DMS53 treated with DMSO at 0.1 percent for 48 hours (cell line): Measurements from ENCODE around the gene AFF3.

ENCODE experiments used
- DNase-seq: peaks from one replicate; lab custom pipeline; 2025; ENCODE audit not compliant: unreplicated experiment; lab: John Stamatoyannopoulos, UW

Gene AFF3

GRCh38 chr2:99652862-99653261 is 489.5 kb downstream of the AFF3 start:
- no peak for DNase-seq

DNA sequence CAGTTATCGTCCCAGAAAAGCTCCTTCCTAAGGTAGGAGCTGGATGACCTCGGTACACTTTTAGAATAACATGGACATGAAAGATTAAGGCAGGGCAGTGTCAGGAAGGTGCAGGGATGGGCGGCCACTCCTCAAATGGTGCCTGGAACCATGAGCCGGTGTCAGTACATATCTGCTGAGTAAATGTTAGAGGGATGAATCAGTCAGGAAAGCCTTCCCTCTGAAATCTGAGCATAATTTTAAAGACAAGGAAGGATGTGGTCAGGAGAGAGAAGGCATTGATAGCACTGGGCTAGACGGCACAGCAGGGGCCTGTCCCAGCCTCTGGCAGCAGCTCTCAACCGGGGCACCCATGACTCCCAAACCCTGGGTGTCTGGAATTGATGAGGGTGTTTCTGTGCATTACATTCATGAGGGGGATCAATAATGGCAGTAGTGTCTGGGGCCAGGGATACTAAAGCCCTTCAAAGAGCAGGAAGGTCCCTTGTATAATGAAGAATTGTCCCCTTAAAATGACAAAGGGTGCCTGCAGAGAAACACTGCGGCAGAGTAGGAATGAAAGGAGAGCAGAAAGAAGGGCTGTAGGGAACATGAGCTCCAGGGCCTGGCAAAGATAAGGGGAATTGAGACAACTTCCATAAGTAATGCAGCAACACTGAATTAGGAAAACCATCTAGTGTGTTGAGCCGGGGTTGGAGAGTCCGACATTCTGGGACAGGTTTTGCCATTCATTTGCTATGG is 490.3 kb downstream of the AFF3 start:
- no peak for DNase-seq

GRCh38 chr2:99648906-99649789 is 493.2 kb downstream of the AFF3 start:
- DNase-seq = no peak

GRCh38 chr2:99648178-99648844 is 494.1 kb downstream of the AFF3 start:
- DNase-seq = no peak

GRCh38 chr2:99645960-99646359 is 496.4 kb downstream of the AFF3 start:
- DNase-seq = no peak

GRCh38 chr2:99644419-99644787 is 498.0 kb downstream of the AFF3 start:
- DNase-seq = no peak

- DNase-seq = no peak
Measured at GRCh38 chr2:99643787-99644418, 498.5 kb downstream of the AFF3 start.

DNA sequence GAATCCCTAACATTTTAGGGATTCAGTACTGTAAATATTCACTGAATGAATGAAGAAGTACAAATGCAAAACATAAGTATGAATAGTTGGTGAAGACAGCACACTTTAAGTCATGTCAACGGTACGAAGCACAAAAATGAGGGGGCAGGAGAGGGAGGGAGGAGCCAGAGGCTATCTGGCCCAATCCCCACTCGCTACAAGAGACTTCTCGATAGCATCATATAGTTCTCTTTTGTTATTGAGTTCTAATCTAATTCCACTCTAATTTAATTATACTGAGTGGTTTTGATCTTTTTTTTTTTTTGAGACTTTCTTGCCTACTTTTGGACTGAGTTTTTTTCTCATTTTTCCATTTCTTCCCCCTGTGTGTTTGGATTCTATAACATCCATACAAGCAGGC is 500.4 kb downstream of the AFF3 start:
- no peak for DNase-seq

DNA sequence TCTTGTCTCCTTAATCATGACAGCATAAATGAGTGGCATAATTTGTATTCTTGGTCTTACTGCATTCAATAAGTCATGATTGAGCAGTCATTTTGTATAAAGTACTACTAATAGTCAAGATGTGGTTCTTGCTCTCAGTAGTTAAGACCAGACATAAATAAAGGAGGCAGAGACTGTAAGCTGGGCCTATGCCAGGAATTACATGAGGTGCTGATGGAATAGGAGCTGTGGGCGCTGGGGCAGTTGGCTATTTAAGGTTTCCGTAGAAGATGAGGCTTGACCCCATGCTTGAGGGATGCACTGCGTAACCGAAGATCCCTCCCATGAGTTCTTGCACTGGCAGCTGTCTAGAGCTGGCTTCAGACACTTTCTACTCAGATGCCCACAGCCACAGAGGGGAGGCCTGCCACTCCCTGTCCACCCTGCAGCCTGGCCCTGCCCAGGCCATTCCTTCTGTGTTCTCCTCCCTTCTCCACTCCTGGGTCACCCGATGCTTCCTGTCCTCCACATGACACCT is 501.7 kb downstream of the AFF3 start:
- DNase-seq = no peak

DNA sequence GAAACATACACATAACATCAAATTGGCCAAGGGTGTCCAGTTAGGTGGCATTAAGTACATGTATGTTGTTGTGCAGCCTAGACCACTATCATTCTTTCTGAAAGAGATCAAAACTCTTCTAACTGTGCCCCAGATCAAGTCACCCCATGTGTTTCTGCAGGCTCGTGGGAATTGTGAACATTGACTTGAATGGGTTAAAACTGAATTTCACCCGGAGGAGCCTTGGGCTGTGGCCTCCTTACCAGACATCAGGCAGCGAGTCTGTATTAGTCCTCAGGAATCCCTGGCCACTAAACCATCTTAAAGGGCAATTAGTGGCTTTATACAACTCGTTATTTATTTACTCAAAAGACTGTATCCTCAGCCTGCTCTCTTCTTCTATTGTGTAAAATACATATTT is 503.6 kb downstream of the AFF3 start:
- no peak for DNase-seq

DNA sequence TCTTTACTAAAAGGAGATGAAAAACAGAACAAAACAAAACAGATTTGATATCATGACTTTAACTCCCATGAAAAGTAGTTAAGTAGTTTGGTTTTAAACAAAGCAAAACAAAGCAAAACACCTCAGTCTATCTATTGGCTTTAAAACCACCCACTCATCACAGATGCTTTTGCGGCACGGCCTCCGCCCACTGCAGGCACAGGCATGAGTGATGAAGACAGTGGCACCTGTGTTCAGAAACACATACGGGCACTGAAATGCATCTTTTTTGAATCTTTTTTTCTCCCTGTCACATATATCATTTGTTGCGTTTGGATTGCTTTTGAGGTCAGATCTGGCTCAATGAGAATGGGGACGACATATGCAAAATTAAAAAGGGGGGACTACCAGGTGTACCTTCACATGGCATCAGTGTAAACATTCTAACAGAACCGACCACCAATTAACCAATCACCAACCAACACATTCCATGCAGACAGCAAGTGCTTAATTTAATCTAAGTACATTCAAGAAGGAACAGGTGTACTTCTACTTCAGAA is 505.2 kb downstream of the AFF3 start:
- DNase-seq = no peak

- no peak for DNase-seq
Measured at GRCh38 chr2:99636144-99637034, 506.0 kb downstream of the AFF3 start.

- no peak for DNase-seq
Measured at GRCh38 chr2:99635710-99636109, 506.7 kb downstream of the AFF3 start.

DNA sequence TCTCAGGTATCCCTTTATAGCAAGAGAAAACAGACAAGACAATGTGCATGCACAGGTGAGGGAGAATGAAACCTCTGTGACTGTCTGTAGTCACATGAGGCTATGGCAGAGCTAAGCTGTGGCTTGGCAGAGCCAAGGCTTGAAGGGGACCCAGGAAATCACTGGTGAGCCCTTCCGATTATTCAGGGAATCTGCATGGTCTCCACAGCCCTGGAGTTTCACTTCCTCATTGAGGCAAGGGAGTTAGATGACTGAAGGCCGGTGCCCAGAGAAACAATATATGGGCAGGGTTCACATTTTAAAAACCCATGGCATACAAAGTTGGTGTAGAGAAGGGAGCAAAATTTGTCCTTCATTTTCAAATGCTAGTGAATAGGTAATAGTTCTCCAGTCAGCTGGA is 508.2 kb downstream of the AFF3 start:
- DNase-seq = no peak

- no peak for DNase-seq
Measured at GRCh38 chr2:99631700-99632099, 510.7 kb downstream of the AFF3 start.

- no peak for DNase-seq
Measured at GRCh38 chr2:99629320-99629719, 513.1 kb downstream of the AFF3 start.

DNA sequence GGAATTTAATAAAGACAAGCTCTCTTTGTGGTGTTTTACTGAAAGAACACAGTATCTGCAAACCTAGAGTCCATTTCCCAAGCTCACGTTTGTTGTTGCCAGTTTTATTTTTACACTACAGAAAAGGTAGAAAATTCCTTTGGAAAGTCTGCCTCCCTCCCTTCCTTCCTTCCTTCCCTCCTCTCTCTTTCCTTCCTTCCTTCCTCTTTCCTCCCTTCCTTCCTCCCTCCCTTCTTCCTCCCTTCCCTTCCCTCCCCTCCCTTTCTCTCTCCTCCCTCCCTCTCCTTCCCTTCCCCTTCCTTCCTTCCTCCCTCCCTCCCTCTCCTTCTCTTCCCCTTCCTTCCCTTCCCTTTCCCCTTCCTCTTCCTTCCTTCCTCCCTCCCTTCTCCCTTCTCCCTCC is 516.2 kb downstream of the AFF3 start:
- DNase-seq = no peak

DNA sequence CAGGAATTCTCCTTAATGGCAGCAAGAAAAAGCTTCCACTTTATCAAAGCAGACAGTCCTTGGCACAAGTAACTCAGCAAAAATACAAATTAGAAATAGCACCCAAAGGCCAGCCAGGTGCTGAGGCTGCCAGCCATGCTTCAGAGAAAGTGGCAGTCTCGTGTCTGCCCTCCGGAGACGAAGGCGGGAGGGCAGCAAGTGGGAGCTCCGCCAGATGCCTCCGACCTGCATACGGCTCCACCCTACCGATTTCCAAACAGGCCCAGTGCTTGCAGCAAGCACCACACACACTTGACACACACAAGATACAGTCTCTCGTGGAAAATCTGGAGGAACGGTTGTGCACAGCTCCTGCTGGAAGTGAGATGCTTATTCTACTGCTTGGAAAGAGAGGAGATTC is 517.7 kb downstream of the AFF3 start:
- no peak for DNase-seq

GRCh38 chr2:99623613-99624012 is 518.8 kb downstream of the AFF3 start:
- DNase-seq = no peak

DNA sequence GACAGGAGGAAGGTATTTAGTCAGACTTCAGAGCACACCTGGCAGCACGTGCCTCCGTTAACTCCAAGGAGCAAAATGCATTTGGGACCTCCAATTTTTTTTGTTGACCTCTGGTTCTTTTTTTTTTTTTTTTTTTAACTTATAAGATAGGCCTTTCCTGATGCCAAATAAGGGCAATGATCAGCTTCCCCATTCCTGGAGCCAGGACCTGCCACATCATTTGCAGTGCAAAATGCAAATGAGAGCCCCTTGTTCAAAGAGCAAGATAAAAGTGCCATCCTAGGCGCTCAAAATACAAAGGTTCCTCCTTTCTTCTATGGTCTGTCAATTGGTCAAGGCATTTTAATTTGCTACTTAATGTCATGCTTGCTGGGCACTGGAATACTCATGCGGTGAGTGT is 519.4 kb downstream of the AFF3 start:
- DNase-seq = no peak
